H9 (cell line): Measurements from ENCODE around the gene SUFU. TPM values are rescaled to one million over a fixed set of nuclear protein-coding genes. Genes with fewer than 3 reads are reported as not detected.

Experiments
- DNase-seq: peaks from one replicate; pipeline ENCODE4 v3.0.0-alpha.2; 2017
- H2AFZ ChIP-seq: one replicate; pipeline ENCODE4 v1.6.1; 2013; ENCODE audit warnings: mild to moderate bottlenecking, low read length, control low read depth, moderate library complexity
- H2AK5ac ChIP-seq: 2 replicates; pipeline ENCODE4 v1.6.1; 2013; ENCODE audit warnings: low read length, control low read depth, mixed read lengths; ENCODE audit not compliant: insufficient read length
- H2BK120ac ChIP-seq: one replicate; pipeline ENCODE4 v1.6.1; 2013; ENCODE audit warnings: low read depth, mild to moderate bottlenecking, low read length, control low read depth, inconsistent platforms; ENCODE audit not compliant: poor library complexity, severe bottlenecking
- H2BK12ac ChIP-seq: 2 replicates; pipeline ENCODE4 v1.6.1; 2013; ENCODE audit warnings: low read length, control low read depth, mixed read lengths, low read depth; ENCODE audit not compliant: insufficient read length
- H2BK15ac ChIP-seq: 2 replicates; pipeline ENCODE4 v1.6.1; 2013; ENCODE audit warnings: low read depth, low read length, control low read depth
- H2BK20ac ChIP-seq: one replicate; pipeline ENCODE4 v1.6.1; 2013; ENCODE audit warnings: low read depth, mild to moderate bottlenecking, low read length, control low read depth, inconsistent platforms; ENCODE audit not compliant: poor library complexity, severe bottlenecking
- H2BK5ac ChIP-seq: 2 replicates; pipeline ENCODE4 v1.6.1; 2013; ENCODE audit warnings: low read length, control low read depth, mixed read lengths; ENCODE audit not compliant: insufficient read length
- H3K14ac ChIP-seq: 2 replicates; pipeline ENCODE4 v1.6.1; 2013; ENCODE audit warnings: low read length, control low read depth; ENCODE audit not compliant: insufficient read depth
- H3K18ac ChIP-seq: 2 replicates; pipeline ENCODE4 v1.6.1; 2013; ENCODE audit warnings: low read depth, mild to moderate bottlenecking, mixed read lengths, low read length, control low read depth; ENCODE audit not compliant: insufficient read length
- H3K23ac ChIP-seq: 2 replicates; pipeline ENCODE4 v1.6.1; 2013; ENCODE audit warnings: low read length, control low read depth, mixed read lengths, low read depth; ENCODE audit not compliant: insufficient read length
- H3K23me2 ChIP-seq: 2 replicates; pipeline ENCODE4 v1.6.1; 2013; ENCODE audit warnings: low read depth, mild to moderate bottlenecking, mixed read lengths, low read length, control low read depth; ENCODE audit not compliant: insufficient read length, poor library complexity, severe bottlenecking
- H3K27ac ChIP-seq: 2 replicates; pipeline ENCODE4 v1.5.1; 2013; ENCODE audit warnings: low read length, control low read depth, mixed read lengths, low read depth; ENCODE audit not compliant: insufficient read length
- H3K27me3 ChIP-seq: 2 replicates; pipeline ENCODE4 v1.6.1; 2013; ENCODE audit warnings: low read length, control low read depth, inconsistent platforms; ENCODE audit not compliant: insufficient read depth
- H3K4ac ChIP-seq: 2 replicates; pipeline ENCODE4 v1.6.1; 2013; ENCODE audit warnings: low read depth, mild to moderate bottlenecking, control low read depth, inconsistent platforms, low read length, moderate library complexity
- H3K4me1 ChIP-seq: 2 replicates; pipeline ENCODE4 v1.6.1; 2013; ENCODE audit warnings: low read length, control low read depth, inconsistent platforms; ENCODE audit not compliant: insufficient read depth
- H3K4me2 ChIP-seq: 2 replicates; pipeline ENCODE4 v1.6.1; 2013; ENCODE audit warnings: low read length, control low read depth, mixed read lengths; ENCODE audit not compliant: insufficient read length, insufficient read depth
- H3K56ac ChIP-seq: 2 replicates; pipeline ENCODE4 v1.6.1; 2013; ENCODE audit warnings: low read depth, mild to moderate bottlenecking, mixed read lengths, low read length, control low read depth; ENCODE audit not compliant: insufficient read length
- H3K79me1 ChIP-seq: 2 replicates; pipeline ENCODE4 v1.6.1; 2013; ENCODE audit warnings: low read depth, mild to moderate bottlenecking, moderate library complexity, low read length, control low read depth, inconsistent platforms; ENCODE audit not compliant: insufficient read depth, poor library complexity, severe bottlenecking
- H3K79me2 ChIP-seq: 2 replicates; pipeline ENCODE4 v1.6.1; 2013; ENCODE audit warnings: low read length, control low read depth, inconsistent platforms; ENCODE audit not compliant: insufficient read depth
- H3K9ac ChIP-seq: 2 replicates; pipeline ENCODE4 v1.6.1; 2013; ENCODE audit warnings: low read length, control low read depth, mixed read lengths; ENCODE audit not compliant: insufficient read length; ENCODE audit errors: extremely low read depth
- H3K9me3 ChIP-seq: one replicate; pipeline ENCODE4 v1.6.1; 2013; ENCODE audit warnings: low read depth, low read length, inconsistent platforms; ENCODE audit not compliant: control insufficient read depth
- H3T11ph ChIP-seq: one replicate; pipeline ENCODE4 v1.6.1; 2013; ENCODE audit warnings: mild to moderate bottlenecking, low read length, control low read depth, inconsistent platforms
- H4K20me1 ChIP-seq: one replicate; pipeline ENCODE4 v1.6.1; 2013; ENCODE audit not compliant: control insufficient read depth, insufficient read length, insufficient read depth
- H4K5ac ChIP-seq: 2 replicates; pipeline ENCODE4 v1.6.1; 2013; ENCODE audit warnings: low read depth, mild to moderate bottlenecking, mixed read lengths, low read length, control low read depth; ENCODE audit not compliant: insufficient read length
- H4K8ac ChIP-seq: replicated peaks from 2 replicates; pipeline ENCODE4 v1.6.1; 2013; ENCODE audit warnings: low read length, control low read depth, mixed read lengths, low read depth; ENCODE audit not compliant: insufficient read length
- H4K91ac ChIP-seq: 2 replicates; pipeline ENCODE4 v1.6.1; 2013; ENCODE audit warnings: low read depth, mild to moderate bottlenecking, moderate library complexity, mixed read lengths, low read length, control low read depth; ENCODE audit not compliant: insufficient read length
- H3K27ac Mint-ChIP-seq, 3 experiments: 2 replicates in 2 of 3; 3 replicates in 1 of 3; pipeline ENCODE4 v1.8.0; 2020 to 2021; ENCODE audit warnings: mixed read lengths in 3 of 3, mild to moderate bottlenecking in 1 of 3, moderate library complexity in 1 of 3
- H3K27me3 Mint-ChIP-seq: 2 replicates; pipeline ENCODE4 v1.8.0; 2021; ENCODE audit warnings: low read depth, mild to moderate bottlenecking, moderate library complexity, mixed read lengths
- H3K36me3 Mint-ChIP-seq, 3 experiments: 2 replicates in 2 of 3; 3 replicates in 1 of 3; pipeline ENCODE4 v1.8.0; 2020 to 2021; ENCODE audit warnings: low read depth in 3 of 3, mixed read lengths in 3 of 3; ENCODE audit not compliant: insufficient read depth in 1 of 3
- H3K4me1 Mint-ChIP-seq, 2 experiments: 2 replicates each; pipeline ENCODE4 v1.8.0; 2020; ENCODE audit warnings: mixed read lengths in 2 of 2
- H3K4me3 Mint-ChIP-seq, 2 experiments: 2 replicates in 1 of 2; 3 replicates in 1 of 2; pipeline ENCODE4 v1.8.0; 2020 to 2021; ENCODE audit warnings: mild to moderate bottlenecking in 2 of 2, mixed read lengths in 2 of 2, moderate library complexity in 1 of 2
- H3K9me3 Mint-ChIP-seq, 2 experiments: 2 replicates in 1 of 2; 3 replicates in 1 of 2; pipeline ENCODE4 v1.8.0; 2020; ENCODE audit warnings: mild to moderate bottlenecking in 2 of 2, mixed read lengths in 2 of 2, moderate library complexity in 1 of 2
- CTCF ChIP-seq: fragments of 200-600 bp; sonication (generic); conservative IDR thresholded peaks from 3 replicates; pipeline ENCODE4 v1.8.0; 2021; ENCODE audit warnings: antibody characterized with exemption, mild to moderate bottlenecking
- WGBS: extraction: QIAGEN DNeasy Blood & Tissue Kit; methylation state at CpG from one replicate; pipeline ENCODE4 v1.1.7; 2013; ENCODE audit warnings: missing lambda C conversion rate, low lambda C conversion rate, mixed read lengths; ENCODE audit not compliant: insufficient read length; ENCODE audit errors: extremely low coverage; 5-methylcytosine and 5-hydroxymethylcytosine counted together
- total RNA-seq: library from RNA; stranded (reverse); gene quantifications from 2 replicates; pipeline ENCODE4 v1.2.1, GENCODE V29; 2021

The SUFU gene
- total RNA-seq, 1 experiment from 2014 or later: 9.5 TPM

DNA sequence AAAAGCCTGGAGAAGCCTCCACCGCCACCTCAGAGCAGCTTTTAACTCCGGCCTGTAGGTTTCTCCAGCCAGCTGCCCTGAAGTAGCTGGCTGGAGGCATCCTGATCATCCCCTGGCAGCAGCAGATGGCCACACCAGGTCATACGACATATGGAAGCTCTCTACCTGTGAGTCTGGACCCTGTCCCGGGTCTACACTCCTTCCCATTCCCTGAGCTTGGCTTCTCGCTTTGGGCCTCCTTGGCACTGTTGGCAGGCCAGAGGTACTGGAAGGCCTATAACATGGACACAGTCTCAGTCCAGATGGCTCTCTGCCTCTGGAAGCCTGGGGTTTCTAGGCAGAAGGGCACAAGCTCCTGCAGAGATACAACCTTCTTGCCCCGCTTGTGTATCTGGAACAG lies 97.0 kb downstream of the SUFU start:
- H4K20me1 ChIP-seq: no peaks in the 10 kb centered on the region
- H3K9me3 Mint-ChIP-seq: no peaks in the 10 kb centered on the region

More for the DNA sequence above, 97.0 kb downstream of the SUFU start:
- H3K23ac ChIP-seq: no peak overlapping the region
- peak overlapping the region; percentile 25 for H4K91ac ChIP-seq
- H3K4ac ChIP-seq: no peak overlapping the region
- no peak overlapping the region for H2BK15ac ChIP-seq
- no peak overlapping the region for H2BK20ac ChIP-seq
- H3K18ac ChIP-seq: no peak overlapping the region
- H3K27ac ChIP-seq: no peak overlapping the region
- H3K4me2 ChIP-seq: no peak overlapping the region
- H3K27me3 ChIP-seq: no peaks in the 10 kb centered on the region
- no peak overlapping the region for H2BK5ac ChIP-seq
- Mint-ChIP-seq H3K27me3 (no peaks in the 10 kb centered on the region), H3K27ac (no peak overlapping the region), H3K4me3 (no peak overlapping the region), H3K36me3 (peaks cover 0 to 18% (median 13%) of the 10 kb centered on the region in 3 experiments; a peak in 3 of 7 replicates), H3K4me1 (peaks cover 10 to 13% of the 10 kb centered on the region in 2 experiments)
- TF ChIP-seq CTCF: no peak
- no peak overlapping the region for H3K14ac ChIP-seq
- H3K23me2 ChIP-seq: no peaks in the 10 kb centered on the region
- no peak overlapping the region for H3K56ac ChIP-seq
- H3K79me2 ChIP-seq: no peaks in the 10 kb centered on the region
- no CpG with 5 or more reads among the region's 6 CpGs for WGBS
- no peak for DNase-seq
- H3K4me1 ChIP-seq: no peaks in the 10 kb centered on the region; the same call in 1 of the 2 replicates
- no peak overlapping the region for H2AK5ac ChIP-seq
- H4K5ac ChIP-seq: no peak overlapping the region
- no peak overlapping the region for H3K9ac ChIP-seq
- no peaks in the 10 kb centered on the region for H3K9me3 ChIP-seq
- no peak overlapping the region for H2AFZ ChIP-seq
- H3T11ph ChIP-seq: no peak overlapping the region
- H4K8ac ChIP-seq: no peak overlapping the region
- no peaks in the 10 kb centered on the region for H3K79me1 ChIP-seq
- H2BK120ac ChIP-seq: no peak overlapping the region
- H2BK12ac ChIP-seq: no peak overlapping the region
